H54 (cell line): Measurements from ENCODE around the gene PDSS2.

Experiments
- DNase-seq: peaks from one replicate; pipeline ENCODE4 v3.0.0; 2011; ENCODE audit warnings: low spot score, mixed read lengths; ENCODE audit not compliant: insufficient read length
- FAIRE-seq: peaks from 3 replicates; lab custom pipeline; 2011; peaks lifted over from hg19 to GRCh38; lab: Jason Lieb, UNC
- POLR2A ChIP-seq: IDR thresholded peaks from 2 replicates; pipeline ENCODE4 v1.6.1; 2011; ENCODE audit warnings: low read depth, mild to moderate bottlenecking, low read length

The PDSS2 gene, protein sequence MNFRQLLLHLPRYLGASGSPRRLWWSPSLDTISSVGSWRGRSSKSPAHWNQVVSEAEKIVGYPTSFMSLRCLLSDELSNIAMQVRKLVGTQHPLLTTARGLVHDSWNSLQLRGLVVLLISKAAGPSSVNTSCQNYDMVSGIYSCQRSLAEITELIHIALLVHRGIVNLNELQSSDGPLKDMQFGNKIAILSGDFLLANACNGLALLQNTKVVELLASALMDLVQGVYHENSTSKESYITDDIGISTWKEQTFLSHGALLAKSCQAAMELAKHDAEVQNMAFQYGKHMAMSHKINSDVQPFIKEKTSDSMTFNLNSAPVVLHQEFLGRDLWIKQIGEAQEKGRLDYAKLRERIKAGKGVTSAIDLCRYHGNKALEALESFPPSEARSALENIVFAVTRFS

DNA sequence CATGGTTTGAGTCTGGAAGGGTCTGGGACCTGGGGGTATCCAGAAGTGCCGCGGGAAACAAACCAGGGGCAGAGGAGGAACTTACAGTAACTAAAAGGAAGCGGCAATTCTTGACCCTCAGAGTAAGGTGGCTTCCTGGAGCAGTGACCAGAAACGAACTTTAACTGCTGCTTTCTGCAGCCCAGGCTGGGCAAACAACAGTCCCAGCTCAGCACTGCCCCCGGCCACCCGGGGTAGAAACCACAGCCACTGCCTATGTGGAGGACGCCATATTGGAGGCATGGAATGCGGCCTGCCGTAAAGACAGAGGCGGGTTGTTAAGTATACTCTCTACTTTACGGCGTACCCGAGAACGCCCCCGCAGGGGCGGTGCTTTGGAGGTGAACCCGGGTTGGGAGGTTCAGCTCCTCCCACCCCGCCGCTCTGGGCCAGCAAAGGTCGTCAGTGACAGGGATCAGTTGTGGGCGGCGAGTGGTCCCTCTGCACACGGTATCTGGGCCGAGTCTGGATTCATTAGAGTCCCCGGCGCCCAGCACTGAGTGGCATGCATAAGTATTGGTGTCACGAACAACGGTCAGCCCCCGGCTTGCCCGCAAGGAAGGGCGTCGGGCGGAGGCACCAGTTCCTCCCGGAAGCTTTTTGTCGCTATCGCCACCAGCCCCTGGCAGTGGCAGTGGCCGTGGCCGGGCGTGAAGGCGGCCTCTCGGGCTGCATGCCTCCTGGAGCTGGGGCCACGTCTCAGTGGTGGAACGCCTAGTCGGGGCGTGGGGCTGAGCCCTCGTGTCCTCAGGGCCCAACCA is at the start of gene PDSS2:
Gene PDSS2, minus strand, starts transcription at position 282 of the 800 bp plus-strand sequence. Its CDS starts 279 bp downstream, at position 3.
- peak; percentile 62 for TF ChIP-seq POLR2A
- FAIRE-seq (peak; percentile 89), DNase-seq (peak; percentile 62)

DNA sequence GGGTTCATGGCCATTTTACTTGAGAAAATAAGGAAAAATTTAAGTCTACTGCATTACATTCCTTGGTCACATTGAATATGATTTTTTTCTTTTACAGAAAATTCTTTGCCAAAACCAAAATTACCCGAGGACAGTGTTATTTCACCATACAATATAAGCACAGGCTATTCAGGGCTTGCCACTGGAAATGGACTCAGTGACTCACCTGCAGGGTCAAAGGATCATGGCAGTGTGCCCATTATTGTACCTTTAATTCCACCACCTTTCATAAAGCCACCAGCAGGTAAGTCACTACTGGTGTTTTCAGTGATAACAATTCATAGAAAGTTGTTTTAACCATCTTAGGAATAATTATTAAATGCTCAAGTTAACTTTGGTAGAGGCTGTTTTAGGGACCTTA is 46.8 kb upstream of the PDSS2 start:
- DNase-seq (no peak), FAIRE-seq (no peak)
- no peak for TF ChIP-seq POLR2A

DNA sequence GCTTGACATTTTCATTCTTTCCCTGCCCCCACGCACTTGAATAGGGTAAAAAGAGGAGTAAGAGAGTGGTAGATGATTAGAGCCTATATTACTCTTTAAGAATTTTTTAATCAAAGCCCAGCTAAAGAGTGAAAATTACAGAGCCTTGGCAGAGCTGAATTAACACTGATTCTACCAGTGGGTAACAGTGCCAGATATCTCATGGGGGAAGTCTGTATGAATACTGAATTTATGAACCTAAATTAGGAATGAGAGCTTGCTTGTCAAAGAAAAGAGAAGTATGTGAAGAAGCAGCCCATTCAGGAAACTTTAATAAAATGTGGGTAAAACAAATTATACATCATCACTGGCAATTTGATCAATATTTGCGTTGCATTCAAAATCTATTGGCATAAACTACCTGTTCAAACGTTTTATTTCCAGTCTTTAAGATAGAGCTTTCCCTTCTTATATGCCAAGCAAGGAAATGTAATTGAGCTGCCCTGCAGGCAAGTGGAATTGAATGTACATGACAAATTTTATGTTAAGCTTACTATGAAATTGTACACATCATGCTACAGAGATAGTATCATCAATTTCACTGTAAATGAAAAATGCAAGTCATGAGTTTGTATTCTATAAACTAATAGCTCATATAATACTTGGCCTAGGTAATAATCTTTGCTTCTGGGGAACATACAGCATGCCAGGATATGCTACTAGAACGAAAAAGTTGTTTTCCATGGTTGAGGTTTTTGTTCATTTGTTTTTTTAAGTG is 45.1 kb upstream of the PDSS2 start:
- DNase-seq (no peak), FAIRE-seq (no peak)
- no peak for TF ChIP-seq POLR2A

DNA sequence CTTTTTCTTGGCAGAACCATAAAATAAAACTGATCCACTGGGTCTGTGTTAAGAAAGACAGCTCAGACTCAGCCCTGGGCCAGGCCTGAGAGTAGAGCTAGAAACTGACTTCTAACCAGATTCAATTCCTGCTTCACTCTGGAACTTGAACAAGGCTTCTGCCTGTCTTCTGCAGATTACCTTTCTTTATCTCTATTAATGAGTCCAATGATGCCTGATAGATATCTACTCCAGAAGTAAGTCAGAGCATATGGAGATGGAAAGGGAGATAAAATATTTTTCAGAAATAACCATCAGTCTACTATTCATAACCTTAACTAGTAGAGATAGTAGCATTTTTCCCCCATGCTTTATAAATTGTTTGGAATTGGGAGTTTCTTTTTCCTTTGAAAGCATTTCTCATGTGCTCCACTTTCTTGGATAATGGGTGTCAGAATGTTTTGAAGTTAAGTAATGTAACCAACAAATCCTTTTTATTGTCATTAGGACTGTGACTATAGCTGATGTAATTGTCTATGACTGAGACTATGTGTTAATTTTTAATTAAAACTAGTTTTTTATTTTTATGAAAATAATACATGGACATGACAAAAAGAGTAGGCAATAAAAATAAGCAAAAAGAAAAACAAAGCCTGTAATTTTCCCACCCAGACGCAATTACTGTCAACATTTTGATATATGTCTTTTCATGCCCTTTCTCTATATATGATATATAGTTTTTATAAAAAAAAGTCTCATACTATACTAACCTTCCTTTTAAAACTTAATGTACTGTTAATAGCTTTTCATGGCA is 37.7 kb upstream of the PDSS2 start:
- TF ChIP-seq POLR2A: no peak
- no peak for DNase-seq
- FAIRE-seq: no peak

DNA sequence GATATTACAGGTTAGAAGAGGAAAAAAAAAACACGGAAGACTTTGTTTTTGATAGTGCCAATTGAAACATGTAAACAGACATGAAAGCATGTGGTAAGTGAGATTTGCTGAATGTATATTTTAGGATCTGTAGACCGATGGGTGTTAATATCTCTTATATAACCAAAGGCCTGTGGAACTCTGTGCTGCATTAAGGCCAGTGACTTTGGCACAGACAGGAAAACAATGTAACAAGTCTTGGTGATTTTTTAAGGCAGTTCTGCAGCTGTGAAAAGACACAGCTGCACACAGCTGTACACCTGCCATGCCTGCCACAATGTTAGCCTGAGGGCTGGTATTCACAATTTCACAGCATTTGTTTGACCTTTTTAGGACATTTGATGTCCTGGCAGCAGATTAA is 36.6 kb upstream of the PDSS2 start:
- DNase-seq: no peak
- TF ChIP-seq POLR2A: no peak
- FAIRE-seq: no peak

DNA sequence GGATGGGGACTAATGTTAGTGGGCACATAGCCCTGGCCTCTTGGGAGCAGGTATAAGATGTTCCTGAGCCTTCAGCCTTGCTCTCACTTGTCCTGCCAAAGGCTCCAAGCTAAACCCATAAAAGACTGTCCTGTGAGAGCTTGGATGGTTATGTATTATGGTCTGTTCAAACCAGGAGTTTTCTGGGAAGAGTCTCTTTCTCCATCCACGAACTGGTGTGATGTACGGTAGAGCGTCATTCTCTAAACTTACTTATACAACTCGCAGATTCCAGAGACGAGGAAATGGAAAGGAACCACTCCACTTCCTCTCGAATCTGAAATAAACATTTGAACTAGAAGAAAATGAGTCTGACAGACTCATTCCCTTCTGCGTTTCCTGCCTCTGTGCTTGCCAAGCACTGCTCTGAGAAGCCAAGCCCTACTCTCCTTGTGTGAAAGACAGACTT is 35.9 kb upstream of the PDSS2 start:
- FAIRE-seq: no peak
- DNase-seq: no peak
- no peak for TF ChIP-seq POLR2A

DNA sequence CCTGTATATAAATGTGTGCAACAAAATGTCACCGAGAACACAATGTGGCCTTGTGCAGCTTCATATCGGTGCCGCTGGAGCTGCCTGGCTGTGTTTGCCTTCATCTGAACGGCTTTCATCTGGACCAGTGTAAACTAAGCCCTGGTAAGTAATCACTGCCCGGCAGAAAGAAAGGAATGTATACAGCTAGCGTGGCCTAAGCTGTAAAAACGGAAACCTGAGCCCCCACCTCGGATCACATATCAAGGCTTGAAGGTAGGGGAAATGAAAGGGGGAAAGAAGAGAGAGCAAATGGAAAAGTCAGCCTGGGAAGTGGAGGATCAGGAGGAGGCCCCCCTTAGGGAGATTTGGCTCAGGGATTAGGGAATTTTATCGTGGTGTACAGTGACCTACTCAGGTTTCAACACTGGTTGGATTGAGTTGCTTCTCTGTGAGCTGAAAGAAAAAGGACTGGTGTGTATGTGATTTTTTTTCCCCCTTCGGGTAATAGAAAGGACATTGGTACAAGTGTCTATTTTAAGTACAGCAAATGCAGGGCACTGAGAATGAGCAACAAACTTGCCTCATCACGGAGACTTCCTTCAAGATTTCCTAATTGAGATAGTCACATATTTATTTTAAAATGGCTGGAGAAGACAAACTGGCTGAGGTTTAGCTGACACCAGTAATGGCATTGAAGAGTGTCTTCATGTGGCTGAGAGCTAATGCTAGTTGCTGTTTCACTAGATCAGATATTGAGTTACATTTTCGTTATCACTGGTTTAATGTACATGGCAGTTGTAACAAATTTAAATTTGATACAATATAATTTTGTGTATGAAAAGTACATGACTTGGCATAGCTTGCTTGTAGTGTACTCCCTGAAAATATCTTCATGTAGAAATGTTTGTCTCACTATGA is 34.0 kb upstream of the PDSS2 start:
- DNase-seq: no peak
- no peak for FAIRE-seq
- TF ChIP-seq POLR2A: no peak

DNA sequence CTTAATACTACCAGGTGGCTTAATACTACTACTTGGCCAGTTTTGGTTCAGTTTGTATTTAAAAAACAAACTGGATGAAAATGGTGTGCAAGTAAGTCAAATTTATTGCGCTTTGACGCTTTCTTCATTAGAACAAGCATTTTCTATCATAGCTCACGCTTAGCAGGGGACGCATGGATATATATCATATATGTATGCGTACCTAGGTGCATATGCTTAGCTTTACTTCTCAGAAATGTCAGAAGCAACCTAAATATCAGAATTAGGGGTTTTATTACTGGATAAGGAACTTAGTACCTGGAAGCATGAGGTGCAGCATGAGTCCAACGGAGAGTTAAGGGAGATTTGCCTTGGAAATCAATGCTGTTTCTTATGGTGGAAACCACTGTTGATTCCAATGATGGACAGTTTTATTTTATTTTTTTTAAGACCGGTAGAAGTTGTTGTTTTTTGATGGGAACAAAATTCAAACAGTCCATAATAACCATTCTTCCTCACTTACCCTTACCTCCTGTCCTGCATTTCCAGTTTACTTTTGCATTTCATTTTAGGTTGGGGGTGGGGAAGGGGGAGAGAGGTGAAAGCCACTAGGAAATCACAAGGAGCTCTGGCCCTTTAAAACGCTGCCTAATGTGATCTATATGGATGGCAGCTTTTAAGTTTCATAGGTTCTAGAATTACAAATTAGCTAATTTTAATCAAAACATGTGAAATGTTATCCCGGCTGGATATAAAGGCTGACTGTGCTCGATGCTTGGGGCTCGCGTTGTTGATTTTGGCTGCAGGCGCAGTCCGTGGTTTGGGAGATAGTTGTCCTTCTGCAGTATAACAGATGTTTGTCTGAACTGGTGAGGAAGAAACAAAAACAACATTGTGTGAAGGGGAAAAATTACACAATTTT is 32.6 kb upstream of the PDSS2 start:
- DNase-seq (no peak), FAIRE-seq (no peak)
- no peak for TF ChIP-seq POLR2A

DNA sequence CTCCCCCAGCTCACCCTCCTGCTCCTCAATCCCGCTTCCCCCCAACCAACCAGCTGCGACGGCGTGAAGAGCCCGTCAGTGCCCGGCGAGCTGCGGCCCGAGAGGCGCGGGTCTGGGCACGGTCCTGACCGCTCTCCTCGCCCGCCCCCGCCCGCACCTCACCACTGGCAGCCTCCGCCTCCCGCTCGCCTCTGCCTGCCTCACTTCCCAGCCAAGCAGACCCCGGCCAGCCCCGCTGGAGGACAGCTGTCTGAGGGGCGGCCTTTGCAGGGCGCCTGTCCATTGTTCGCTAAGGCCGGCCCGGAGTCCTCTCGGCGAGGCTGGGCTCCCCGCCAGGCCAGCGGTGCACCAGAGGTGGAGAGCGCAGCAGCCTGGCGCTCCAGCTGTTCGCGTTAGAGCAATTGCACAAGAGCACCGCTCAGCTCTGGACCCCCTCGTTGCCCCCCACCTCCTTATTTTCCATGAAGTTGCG is 31.8 kb upstream of the PDSS2 start:
- DNase-seq (no peak), FAIRE-seq (no peak)
- TF ChIP-seq POLR2A: no peak

DNA sequence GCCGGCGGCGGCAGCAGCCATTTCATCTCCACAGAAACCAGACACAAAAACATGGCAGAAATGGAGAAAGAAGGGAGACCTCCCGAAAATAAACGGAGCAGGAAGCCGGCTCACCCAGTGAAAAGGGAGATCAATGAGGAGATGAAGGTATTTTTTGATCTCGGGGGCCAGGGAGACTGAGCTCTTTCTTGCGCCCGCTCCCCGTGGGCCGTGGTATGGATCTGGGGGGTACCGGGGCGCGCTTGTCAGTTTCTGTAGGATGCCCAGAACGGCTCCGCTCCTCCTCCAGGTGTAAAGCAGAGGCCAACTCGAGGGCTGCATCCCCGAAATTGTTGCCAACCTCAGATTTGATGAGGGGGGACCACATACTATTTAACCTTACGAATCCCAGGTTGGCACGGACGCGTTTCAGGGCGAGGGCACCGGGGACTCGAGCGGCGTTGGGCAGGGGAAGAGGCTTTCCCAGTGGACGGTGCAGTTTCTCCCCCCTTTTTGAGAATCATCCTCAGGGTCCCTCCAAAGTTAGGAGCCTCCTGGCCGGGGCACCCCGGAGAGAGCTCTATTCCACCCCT is 31.3 kb upstream of the PDSS2 start:
- DNase-seq: no peak
- no peak for FAIRE-seq
- no peak for TF ChIP-seq POLR2A
